BE2C (cell line): Measurements from ENCODE around the gene TIPRL.
"Not testable (repeated sequence)": the region's sequence is repeated elsewhere in the genome, so short reads cannot be mapped to it uniquely, and the experiment has no call there.

Source experiments
- DNase-seq: peaks from one replicate; pipeline ENCODE4 v3.0.0-alpha.2; 2020
- H3K27me3 ChIP-seq: fragments of 250-450 bp; sonication (Bioruptor Pico); 2 replicates; pipeline ENCODE4 v1.5.1; 2020; ENCODE audit warnings: mild to moderate bottlenecking
- H3K36me3 ChIP-seq: fragments of 250-450 bp; sonication (Bioruptor Pico); 2 replicates; pipeline ENCODE4 v1.5.1; 2020; ENCODE audit warnings: mild to moderate bottlenecking
- H3K4me1 ChIP-seq: fragments of 250-450 bp; sonication (Bioruptor Pico); 2 replicates; pipeline ENCODE4 v1.5.1; 2020
- H3K4me3 ChIP-seq: 2 replicates; pipeline ENCODE4 v1.5.1; 2011; ENCODE audit warnings: low read depth, low read length
- H3K9me3 ChIP-seq: fragments of 250-450 bp; sonication (Bioruptor Pico); 2 replicates; pipeline ENCODE4 v1.5.1; 2020
- TF ChIP-seq, protein P1 (sequence below): IDR thresholded peaks from 2 replicates; pipeline ENCODE4 v1.5.1; 2012; ENCODE audit warnings: mild to moderate bottlenecking, low read depth, low read length

Gene TIPRL

DNA sequence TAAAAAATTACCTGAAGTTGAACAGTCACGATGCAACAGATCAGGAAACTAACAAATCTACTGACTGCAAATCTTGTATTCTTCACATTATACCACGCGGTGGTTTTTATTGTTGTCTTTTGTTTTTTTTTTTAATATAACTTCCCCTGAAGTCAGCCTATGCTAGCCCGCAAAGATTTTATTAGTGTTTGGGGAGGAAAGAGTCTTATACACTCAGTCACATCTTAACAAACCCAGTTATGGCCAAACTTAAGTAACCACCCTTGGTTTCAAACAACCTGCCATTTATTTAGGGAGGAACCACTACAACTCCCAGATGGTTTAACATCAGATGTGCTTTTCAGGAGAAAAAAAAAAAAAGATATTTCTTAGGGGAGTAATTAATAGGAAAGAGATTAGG, 26.8 kb upstream of the TIPRL start:
- TF ChIP-seq, protein P1, sequence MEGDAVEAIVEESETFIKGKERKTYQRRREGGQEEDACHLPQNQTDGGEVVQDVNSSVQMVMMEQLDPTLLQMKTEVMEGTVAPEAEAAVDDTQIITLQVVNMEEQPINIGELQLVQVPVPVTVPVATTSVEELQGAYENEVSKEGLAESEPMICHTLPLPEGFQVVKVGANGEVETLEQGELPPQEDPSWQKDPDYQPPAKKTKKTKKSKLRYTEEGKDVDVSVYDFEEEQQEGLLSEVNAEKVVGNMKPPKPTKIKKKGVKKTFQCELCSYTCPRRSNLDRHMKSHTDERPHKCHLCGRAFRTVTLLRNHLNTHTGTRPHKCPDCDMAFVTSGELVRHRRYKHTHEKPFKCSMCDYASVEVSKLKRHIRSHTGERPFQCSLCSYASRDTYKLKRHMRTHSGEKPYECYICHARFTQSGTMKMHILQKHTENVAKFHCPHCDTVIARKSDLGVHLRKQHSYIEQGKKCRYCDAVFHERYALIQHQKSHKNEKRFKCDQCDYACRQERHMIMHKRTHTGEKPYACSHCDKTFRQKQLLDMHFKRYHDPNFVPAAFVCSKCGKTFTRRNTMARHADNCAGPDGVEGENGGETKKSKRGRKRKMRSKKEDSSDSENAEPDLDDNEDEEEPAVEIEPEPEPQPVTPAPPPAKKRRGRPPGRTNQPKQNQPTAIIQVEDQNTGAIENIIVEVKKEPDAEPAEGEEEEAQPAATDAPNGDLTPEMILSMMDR, result no peak

DNA sequence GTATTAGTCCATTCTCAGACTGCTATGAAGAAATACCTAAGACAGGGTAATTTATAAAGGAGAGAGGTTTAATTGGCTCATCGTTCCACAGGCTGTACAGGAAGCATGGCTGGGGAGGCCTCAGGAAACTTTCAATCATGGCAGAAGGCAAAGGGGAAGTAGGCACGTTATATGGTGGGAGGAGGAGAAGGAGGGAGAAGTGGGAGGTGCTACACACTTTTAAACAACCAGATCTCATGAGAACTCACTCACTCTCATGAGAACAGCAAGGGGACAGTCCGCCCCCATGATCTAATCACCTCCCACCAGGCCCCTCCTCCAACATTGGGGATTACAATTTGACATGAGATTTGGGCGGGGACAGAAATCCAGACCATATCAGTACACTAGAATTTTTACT, 24.1 kb upstream of the TIPRL start:
- DNase-seq, H3K36me3 ChIP-seq, H3K4me3 ChIP-seq, H3K4me1 ChIP-seq, H3K27me3 ChIP-seq, H3K9me3 ChIP-seq: not testable (repeated sequence)

More for the DNA sequence above, 26.8 kb upstream of the TIPRL start:
- Histone ChIP-seq H3K27me3 (no peaks in the 10 kb centered on the region), H3K9me3 (no peaks in the 10 kb centered on the region), H3K36me3 (no peaks in the 10 kb centered on the region), H3K4me1 (no peaks in the 10 kb centered on the region), H3K4me3 (no peak overlapping the region)
- no peak for DNase-seq

DNA sequence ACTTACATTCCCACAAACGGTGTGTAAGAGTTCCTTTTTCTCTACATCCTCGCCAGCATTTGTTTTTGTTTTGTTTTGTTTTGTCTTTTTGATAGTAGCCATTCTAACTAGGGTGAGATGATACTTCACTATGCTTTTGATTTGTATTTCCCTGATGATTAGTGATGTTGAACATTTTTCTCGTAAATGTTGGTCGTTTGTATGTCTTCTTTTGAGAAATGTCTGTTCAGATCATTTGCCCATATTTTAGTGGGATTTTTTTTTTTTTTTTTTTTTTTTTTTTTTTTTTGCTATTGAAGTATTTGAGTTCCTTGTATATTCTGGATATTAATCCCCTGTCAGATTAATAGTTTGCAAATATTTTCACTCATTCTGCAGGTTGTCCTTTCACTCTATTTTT, 22.9 kb upstream of the TIPRL start:
- no peaks in the 10 kb centered on the region for H3K9me3 ChIP-seq
- no peak overlapping the region for H3K4me3 ChIP-seq
- no peaks in the 10 kb centered on the region for H3K4me1 ChIP-seq
- TF ChIP-seq, protein P1, result no peak
- no peaks in the 10 kb centered on the region for H3K27me3 ChIP-seq
- no peak for DNase-seq
- no peaks in the 10 kb centered on the region for H3K36me3 ChIP-seq

DNA sequence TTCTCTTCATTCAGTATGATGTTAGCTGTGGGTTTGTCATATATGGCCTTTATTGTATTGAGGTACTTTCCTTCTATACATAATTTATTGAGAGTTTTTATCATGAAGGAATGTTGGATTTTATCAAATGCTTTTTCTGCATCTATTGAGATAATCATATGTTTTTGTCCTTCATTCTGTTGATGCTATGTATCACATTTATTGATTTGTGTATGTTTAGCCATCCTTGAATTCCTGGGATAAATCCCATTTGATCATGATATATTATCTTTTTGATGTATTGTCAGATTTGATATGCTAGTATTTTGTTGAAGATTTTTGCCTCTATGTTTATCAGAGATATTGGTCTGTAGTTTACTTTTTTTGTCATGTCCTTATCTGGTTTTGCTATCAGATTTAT, 21.1 kb upstream of the TIPRL start:
- H3K36me3 ChIP-seq, result no peaks in the 10 kb centered on the region
- no peaks in the 10 kb centered on the region for H3K9me3 ChIP-seq
- TF ChIP-seq, protein P1, result no peak
- H3K4me1 ChIP-seq, result no peaks in the 10 kb centered on the region
- H3K4me3 ChIP-seq, result no peak overlapping the region
- H3K27me3 ChIP-seq, result no peaks in the 10 kb centered on the region
- DNase-seq, result no peak

DNA sequence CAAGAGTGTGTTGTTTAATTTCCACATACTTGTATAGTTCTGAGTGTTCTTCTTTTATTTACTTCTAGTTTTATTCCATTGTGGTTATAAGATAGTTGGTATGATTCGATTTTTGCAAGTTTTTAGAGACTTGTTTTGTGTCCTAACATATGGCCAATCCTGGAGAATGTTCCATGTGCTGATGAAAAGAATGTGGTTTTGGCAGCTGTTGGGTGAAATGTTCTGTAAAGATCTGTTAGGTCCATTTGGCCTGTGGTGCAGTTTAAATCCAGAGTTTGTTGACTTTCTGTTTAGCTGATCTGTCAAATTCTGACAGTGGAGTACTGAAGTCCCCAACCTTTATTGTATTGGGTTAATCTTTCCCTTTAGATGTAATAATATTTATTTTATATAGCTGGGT, 19.5 kb upstream of the TIPRL start:
- H3K36me3 ChIP-seq, result no peaks in the 10 kb centered on the region
- H3K9me3 ChIP-seq, result no peaks in the 10 kb centered on the region
- TF ChIP-seq, protein P1, result no peak
- no peak for DNase-seq
- H3K4me1 ChIP-seq, result no peaks in the 10 kb centered on the region
- H3K27me3 ChIP-seq, result no peaks in the 10 kb centered on the region
- H3K4me3 ChIP-seq, result no peak overlapping the region

DNA sequence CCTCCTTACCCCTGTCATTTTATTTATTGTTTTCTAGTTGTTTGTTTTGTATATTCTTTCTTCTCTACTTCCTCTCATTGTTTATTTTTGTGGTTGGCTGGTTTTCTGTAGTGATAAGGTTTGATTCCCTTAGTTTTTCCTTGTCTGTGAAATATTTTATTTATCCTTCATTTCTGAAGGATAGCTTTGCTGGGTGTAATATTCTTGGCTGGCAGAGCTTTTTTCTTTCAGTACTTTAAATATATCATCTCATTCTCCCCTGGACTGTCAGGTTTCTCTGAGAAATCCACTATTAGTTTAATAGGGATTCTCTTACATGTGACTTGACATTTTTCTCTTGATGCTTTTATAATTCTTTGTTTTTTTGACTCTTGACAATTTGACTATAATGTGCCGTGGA, 18.8 kb upstream of the TIPRL start:
- H3K9me3 ChIP-seq, result no peaks in the 10 kb centered on the region
- no peaks in the 10 kb centered on the region for H3K4me1 ChIP-seq
- no peaks in the 10 kb centered on the region for H3K27me3 ChIP-seq
- H3K4me3 ChIP-seq, result no peak overlapping the region
- H3K36me3 ChIP-seq, result no peaks in the 10 kb centered on the region
- DNase-seq, result no peak
- TF ChIP-seq, protein P1, result no peak

DNA sequence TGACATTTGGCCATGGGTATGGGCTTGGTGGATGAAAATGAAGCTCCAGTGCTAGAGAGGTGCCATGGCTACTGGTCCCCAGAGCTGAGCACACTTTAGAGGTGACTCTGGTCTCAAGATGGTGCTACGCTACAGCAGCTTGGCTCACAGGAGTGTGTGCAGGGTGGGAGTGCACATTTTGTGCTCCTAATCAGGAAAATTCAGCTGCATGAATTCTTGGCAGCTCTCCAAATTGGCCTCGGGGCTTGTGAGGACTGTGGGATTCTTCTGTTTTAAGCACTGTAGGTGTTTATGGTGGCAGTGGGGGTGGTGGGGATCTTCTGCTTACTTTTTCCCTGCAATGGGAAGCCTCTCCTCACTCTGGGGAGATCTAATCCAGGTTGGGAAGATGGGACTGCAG, 17.3 kb upstream of the TIPRL start:
- H3K4me1 ChIP-seq, result no peaks in the 10 kb centered on the region
- H3K27me3 ChIP-seq, result no peaks in the 10 kb centered on the region
- no peaks in the 10 kb centered on the region for H3K36me3 ChIP-seq
- TF ChIP-seq, protein P1, result peak; percentile 9; the same call in 1 of the 2 replicates
- no peak overlapping the region for H3K4me3 ChIP-seq
- H3K9me3 ChIP-seq, result no peaks in the 10 kb centered on the region
- peak; percentile 82 for DNase-seq
